HG03045 (cell line): ENCODE measurements around the gene BICRAL.
"Not testable (repeated sequence)": the region's sequence is repeated elsewhere in the genome, so short reads cannot be mapped to it uniquely, and the experiment has no call there.

Source experiments
- ATAC-seq: cut with Tn5 transposase; IDR thresholded peaks from one replicate; pipeline ENCODE4 v1.9.1; 2021; ENCODE audit warnings: mild to moderate bottlenecking, moderate library complexity; ENCODE audit not compliant: unreplicated experiment

BICRAL gene

DNA sequence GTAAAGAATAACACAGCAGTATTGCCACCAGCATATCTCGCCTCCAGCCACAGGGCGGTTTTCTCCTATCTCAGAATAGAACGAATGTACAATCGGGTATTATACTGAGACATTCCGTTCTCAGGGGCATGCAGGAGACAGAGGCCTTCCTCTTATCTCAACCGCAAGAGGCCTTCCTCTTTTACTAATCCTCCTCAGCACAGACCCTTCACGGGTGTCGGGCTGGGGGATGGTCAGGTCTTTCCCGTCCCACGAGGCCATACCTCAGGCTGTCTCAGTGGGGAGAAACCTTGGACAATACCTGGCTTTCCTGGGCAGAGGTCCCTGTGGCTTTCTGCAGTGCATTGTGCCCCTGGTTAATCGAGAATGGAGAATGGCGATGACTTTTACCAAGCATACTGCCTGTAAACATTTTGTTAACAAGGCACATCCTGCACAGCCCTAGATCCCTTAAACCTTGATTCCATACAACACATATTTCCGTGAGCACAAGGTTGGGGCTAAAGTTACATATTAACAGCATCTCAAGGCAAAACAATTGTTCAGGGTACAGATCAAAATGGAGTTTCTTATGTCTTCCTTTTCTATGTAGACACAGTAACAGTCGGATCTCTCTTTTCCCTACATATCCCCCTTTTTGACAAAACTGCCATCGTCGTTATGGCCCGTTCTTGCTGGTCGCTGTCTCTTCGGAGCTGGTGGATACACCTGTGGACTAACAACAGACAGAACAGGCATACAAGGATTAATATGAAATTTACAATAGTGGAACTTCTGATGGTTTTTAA is 112.4 kb downstream of the BICRAL start:
- ATAC-seq, result not testable (repeated sequence)

DNA sequence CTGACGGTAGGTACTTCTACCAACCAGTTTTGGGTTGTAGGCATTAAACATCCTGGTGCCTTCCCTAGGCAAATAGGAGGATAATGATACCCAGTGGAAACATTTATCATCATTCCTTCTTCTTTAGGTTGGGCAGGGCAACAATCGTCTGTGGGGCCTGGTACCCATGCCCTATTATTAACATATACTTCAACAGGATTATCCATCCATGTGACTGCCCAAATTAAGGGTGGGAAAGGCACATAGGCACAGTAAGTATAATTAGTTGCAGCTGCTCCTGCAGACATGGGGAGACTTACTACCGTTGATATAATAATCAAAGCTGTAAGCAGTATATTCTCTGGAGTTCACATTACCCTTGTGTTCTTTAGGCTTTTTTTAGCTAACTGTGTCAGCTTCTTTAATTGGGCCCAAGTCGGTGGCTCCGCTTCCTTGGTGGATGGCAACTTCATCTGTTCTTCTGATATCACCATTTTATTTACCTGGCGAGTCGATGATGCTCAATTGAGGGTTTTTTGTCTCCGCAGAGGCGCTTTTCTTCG is 114.4 kb downstream of the BICRAL start:
- ATAC-seq, result no peak

DNA sequence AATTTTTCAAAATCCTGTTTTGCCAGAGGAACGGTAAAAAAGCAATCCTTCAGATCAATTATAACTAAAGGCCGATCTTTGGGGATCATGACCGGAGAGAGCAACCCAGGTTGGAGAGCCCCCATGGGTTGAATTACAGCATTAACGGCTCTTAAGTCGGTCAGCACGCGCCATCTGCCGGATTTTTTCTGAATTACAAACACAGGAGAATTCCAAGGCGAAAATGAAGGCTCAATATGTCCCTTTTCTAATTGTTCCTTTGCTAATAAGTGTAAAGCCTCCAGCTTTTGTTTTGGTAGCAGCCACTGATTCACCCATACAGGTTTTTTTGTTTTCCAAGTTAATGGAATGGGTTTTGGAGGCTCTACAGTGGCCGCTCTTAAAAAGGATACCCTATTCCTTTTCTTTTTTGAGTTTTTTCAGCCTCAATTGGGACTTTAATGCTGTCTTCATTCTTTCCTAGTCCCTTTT is 117.1 kb downstream of the BICRAL start:
- no peak for ATAC-seq

DNA sequence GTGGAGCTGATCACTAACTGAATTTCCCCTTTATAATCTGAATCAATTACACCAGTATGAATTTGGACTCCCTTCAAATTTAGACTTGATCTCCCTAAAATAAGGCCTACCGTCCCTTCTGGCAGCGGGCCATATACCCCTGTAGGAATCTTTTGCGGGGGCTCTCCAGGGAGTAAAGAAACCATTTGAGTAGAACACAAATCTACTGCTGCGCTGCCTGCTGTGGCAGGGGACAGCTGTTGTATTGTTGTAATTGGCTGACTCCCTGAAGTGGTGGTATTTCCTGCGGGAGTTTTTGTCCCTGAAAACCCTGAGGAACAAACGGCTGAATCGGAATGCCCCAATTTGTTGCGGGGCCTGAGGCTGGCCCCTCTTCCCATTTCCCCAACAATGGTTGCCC is 118.0 kb downstream of the BICRAL start:
- ATAC-seq, result no peak

DNA sequence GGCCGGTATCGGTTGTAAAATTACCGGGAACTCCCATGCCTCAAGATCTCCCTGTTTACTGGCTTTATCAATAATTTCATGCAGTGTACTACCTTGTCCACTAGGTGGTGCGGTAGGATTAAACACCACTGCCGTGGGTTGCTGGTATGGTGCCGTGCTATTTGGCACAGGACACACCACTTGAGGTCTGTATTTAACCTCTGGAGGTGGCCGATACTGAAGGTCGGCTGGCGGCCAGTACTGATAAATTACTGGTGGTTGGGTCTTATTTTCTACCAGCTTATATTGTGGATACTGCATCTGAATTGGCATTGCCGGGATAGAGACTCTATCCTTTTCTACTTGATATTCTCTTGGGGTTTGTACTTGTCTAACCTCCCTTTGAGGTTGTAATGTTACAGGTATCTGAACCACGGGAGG is 119.7 kb downstream of the BICRAL start:
- no peak for ATAC-seq

DNA sequence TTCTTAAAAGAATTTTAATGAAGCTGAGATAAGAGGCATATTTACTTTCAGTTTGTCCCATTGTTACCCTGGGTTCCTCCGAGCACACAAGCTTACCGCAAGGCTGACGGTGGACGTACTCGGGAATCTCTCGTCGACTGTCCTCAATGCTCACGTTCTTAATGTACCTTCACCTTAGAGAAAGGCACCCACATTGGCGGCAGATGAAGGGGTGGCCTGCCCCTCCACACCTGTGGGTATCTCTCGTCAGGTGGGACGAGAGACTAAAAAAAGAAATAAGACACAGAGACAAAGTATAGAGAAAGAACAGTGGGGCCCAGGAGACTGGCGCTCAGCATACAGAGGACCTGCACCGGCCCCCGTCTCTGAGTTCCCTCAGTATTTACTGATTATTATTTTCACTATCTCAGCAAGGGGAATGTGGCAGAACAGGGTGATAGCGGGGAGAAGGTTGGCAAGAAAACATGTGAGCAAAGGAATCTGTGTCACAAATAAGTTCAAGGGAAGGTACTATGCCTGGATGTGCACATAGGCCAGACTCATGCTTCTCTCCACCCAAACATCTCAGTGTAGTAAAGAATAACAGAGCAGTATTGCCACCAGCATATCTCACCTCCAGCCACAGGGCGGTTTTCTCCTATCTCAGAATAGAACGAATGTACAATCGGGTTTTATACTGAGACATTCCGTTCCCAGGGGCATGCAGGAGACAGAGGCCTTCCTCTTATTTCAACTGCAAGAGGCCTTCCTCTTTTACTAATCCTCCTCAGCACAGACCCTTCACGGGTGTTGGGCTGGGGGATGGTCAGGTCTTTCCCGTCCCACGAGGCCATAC is 120.8 kb downstream of the BICRAL start:
- ATAC-seq, result not testable (repeated sequence)

GRCh38 chr6:42904467-42904866 is 122.6 kb downstream of the BICRAL start:
- no peak for ATAC-seq

DNA sequence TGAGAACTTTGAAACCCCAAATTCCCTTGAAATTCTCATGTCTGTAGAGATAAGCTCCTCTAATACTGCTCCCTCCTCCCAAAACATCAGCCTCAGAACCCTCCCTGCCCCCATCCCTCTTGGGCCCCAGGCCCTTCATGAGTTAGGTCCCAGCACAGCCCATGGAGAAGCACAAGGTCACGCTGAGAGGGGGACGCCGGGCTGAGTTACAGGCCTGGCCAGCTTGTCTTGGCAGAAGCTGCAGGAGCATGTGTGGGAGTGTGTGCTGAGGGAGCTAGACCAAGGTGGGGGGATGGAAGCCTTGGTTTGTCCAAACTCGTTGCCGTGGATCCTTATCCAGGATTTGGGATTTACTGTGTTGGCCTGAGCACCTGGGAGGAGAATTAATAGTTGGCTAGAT is 125.5 kb downstream of the BICRAL start:
- ATAC-seq, result no peak

DNA sequence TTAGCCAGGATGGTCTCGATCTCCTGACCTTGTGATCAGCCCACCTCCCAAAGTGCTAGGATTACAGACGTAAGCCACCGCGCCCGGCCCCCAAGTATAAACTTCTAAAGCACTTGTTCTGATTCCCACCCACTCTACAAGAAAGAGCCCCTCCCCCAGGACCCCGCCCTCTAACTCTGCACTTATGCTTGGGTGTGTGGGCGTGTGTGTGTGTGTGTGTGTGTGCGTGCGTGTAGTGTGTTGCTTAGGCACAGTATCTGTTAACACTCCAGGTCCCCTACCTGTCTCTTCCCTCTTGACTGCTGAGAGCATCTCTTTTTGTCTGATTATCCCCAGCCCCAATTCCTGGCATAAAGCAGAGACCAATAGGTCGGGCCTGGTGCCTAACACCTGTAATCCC is 128.0 kb downstream of the BICRAL start:
- ATAC-seq, result no peak

- no peak for ATAC-seq
Observed at GRCh38 chr6:42911171-42912021, 129.5 kb downstream of the BICRAL start.

DNA sequence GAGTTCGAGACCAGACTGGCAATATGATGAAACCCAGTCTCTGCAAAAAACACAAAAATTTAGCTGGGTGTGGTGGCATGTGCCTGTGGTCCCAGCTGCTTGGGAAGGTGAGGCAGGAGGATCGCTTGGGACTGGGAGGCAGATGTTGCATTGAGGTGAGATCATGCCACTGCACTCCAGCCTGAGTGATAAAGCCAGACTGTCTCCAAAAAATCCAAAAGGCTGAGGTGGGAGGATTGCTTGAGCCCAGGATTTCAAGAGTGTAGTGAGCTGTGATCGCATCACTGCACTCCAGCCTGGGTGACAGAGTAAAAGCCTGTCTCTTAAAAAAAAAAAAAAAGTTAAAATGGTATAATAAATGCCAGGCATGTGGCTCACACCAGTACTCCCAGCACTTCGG is 132.7 kb downstream of the BICRAL start:
- ATAC-seq, result no peak

DNA sequence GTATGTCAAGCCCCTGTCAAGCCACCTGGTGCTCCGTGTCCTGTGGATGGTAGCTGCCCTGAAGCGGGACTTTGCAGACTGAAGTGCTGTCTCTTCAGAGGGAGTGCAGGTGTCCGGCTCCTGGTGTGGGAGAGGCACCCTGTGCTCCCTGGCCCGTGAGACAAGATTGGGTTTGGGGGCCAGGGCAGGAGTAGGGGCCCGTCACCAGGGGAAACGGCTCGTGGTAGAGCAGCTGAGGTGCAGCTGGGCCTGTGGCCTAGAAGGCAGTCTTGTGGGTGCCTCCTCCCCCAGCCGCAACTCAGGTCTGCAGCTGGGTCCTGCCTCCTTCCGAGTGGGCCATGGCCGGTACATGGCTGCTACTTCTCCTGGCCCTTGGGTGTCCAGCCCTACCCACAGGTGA is 133.9 kb downstream of the BICRAL start, which contains the start of gene PTCRA:
Gene PTCRA (plus strand): TSS at position 322 of the 400 bp plus-strand sequence. CDS start 17 bp downstream, at position 339.
- no peak for ATAC-seq

DNA sequence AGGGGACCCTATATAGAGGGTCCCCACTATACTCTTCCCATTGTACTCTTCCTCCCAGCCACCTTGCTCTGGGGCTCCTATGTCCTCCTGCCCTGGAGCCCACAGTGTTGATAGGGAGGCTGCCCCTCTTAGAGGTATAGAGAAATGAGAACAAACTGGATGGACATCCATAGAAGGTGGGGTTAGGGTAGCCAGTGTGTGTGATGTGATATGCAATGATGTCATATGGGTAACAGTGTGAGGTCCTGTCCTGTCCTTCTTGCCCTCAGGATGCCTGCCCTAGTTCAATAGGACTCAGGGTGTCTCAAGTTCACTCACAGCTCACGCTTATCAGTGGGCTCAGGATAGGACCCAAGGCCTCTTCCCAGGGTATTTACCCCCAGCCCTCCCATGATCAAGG is 134.4 kb downstream of the BICRAL start:
- no peak for ATAC-seq
